ENCODE data around the gene ERFE. TPM values are rescaled to one million over a fixed set of nuclear protein-coding genes. Genes with fewer than 3 reads are reported as not detected.

ERFE gene
- total RNA-seq, 1 donor = 1.8 TPM

DNA sequence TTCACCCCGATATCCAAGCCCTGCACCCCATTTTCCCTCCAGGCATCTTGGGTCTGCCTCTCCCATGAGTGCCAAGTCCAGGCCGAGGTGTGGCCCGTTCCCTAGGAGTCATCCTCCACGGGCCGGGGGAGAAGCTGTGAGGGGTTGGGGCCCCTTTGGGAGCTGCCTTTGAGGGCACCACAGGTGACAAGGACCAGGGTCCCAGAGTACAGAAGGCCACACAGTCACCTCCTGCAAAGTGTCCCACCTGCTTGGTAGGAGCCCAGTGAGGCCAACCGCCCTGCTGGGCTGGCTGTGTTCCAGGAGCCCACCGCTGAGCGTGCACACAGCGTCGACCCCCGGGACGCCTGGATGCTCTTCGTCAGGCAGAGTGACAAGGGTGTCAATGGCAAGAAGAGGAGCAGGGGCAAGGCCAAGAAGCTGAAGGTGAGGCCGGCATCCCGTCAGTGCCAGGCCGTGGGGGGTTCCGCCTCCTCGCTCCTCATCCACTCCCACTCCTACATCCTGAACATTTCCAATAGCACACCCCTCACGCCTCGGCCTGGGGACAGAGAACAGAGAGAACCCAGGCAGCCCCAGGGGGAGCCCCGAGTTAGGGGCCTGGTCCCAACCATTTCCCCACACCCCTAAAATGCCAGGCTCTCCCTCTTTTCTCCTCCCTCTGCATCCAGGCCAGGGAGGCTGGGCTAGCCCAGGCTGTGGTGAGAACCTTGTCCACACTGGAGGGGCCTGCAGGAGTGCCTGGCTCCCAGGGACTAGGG is 2.7 kb downstream of the ERFE start:
- Histone ChIP-seq H3K27me3 (ENCODE audit: insufficient read depth, low read length) (peaks cover 6% of the 10 kb centered on the region), H3K36me3 (ENCODE audit: insufficient read depth, low read length) (no peaks in the 10 kb centered on the region), H4K20me1 (ENCODE audit: insufficient read depth, low read length) (no peaks in the 10 kb centered on the region), H3K79me2 (ENCODE audit: insufficient read depth, low read length) (no peaks in the 10 kb centered on the region), H3K27ac (ENCODE audit: low read depth, low read length) (no peak overlapping the region), H3K4me3 (ENCODE audit: insufficient read depth, low read length) (no peak overlapping the region), H3K4me1 (ENCODE audit: insufficient read depth, low read length) (peaks cover 4% of the 10 kb centered on the region), H3K9me3 (ENCODE audit: low read depth, low read length) (no peaks in the 10 kb centered on the region), H3K4me2 (ENCODE audit: insufficient read depth, low read length) (no peak overlapping the region), H2AFZ (ENCODE audit: low read length) (no peak overlapping the region)
- peak; percentile 79 for DNase-seq (ENCODE audit: insufficient read length, low spot score, missing footprints)
- no peak for TF ChIP-seq CTCF (IDR thresholded peaks at IDR 0.05; ENCODE audit: extremely low read depth, low read depth, low read length)

- no peaks in the 10 kb centered on the region for H3K36me3 ChIP-seq (ENCODE audit: insufficient read depth, low read length)
- H3K4me2 ChIP-seq (ENCODE audit: insufficient read depth, low read length) = no peak overlapping the region
- peaks cover 4% of the 10 kb centered on the region for H3K4me1 ChIP-seq (ENCODE audit: insufficient read depth, low read length)
- no peak for TF ChIP-seq CTCF (IDR thresholded peaks at IDR 0.05; ENCODE audit: extremely low read depth, low read depth, low read length)
- H3K27ac ChIP-seq (ENCODE audit: low read depth, low read length) = no peak overlapping the region
- H4K20me1 ChIP-seq (ENCODE audit: insufficient read depth, low read length) = no peaks in the 10 kb centered on the region
- H2AFZ ChIP-seq (ENCODE audit: low read length) = no peak overlapping the region
- no peaks in the 10 kb centered on the region for H3K9me3 ChIP-seq (ENCODE audit: low read depth, low read length)
- H3K79me2 ChIP-seq (ENCODE audit: insufficient read depth, low read length) = no peaks in the 10 kb centered on the region
- peaks cover 6% of the 10 kb centered on the region for H3K27me3 ChIP-seq (ENCODE audit: insufficient read depth, low read length)
- H3K4me3 ChIP-seq (ENCODE audit: insufficient read depth, low read length) = no peak overlapping the region
- DNase-seq (ENCODE audit: insufficient read length, low spot score, missing footprints) = peak; percentile 65
Observed at GRCh38 chr2:238162251-238162845, 3.6 kb downstream of the ERFE start.

GRCh38 chr2:238162846-238163441 is 4.2 kb downstream of the ERFE start:
- Histone ChIP-seq H3K79me2 (ENCODE audit: insufficient read depth, low read length) (no peaks in the 10 kb centered on the region), H3K4me1 (ENCODE audit: insufficient read depth, low read length) (peaks cover 7% of the 10 kb centered on the region), H4K20me1 (ENCODE audit: insufficient read depth, low read length) (no peaks in the 10 kb centered on the region), H3K4me2 (ENCODE audit: insufficient read depth, low read length) (peak overlapping the region; percentile 57), H3K9me3 (ENCODE audit: low read depth, low read length) (no peaks in the 10 kb centered on the region), H3K27me3 (ENCODE audit: insufficient read depth, low read length) (peaks cover 6% of the 10 kb centered on the region), H3K4me3 (ENCODE audit: insufficient read depth, low read length) (peak overlapping the region; percentile 54), H3K36me3 (ENCODE audit: insufficient read depth, low read length) (no peaks in the 10 kb centered on the region), H2AFZ (ENCODE audit: low read length) (no peak overlapping the region), H3K27ac (ENCODE audit: low read depth, low read length) (no peak overlapping the region)
- TF ChIP-seq CTCF (IDR thresholded peaks at IDR 0.05; ENCODE audit: extremely low read depth, low read depth, low read length) = no peak
- peak; percentile 93 for DNase-seq (ENCODE audit: insufficient read length, low spot score, missing footprints)
